SU-DHL-6 (cell line): ENCODE results near the gene CNBD2.
"Not testable (repeated sequence)": the region's sequence is repeated elsewhere in the genome, so short reads cannot be mapped to it uniquely, and the experiment has no call there.

Source experiments
- H2AFZ ChIP-seq: fragments of 200-600 bp; sonication (generic); 2 replicates; pipeline ENCODE4 v1.6.1; 2014; ENCODE audit warnings: low read depth, mild to moderate bottlenecking, moderate library complexity, mixed read lengths, antibody characterized with exemption, low read length; ENCODE audit not compliant: severe bottlenecking
- H3F3A ChIP-seq: fragments of 200-600 bp; shearing (Covaris generic); 2 replicates; pipeline ENCODE4 v1.6.0; 2016; ENCODE audit warnings: antibody characterized with exemption, mild to moderate bottlenecking; ENCODE audit not compliant: insufficient read depth
- H3K27ac ChIP-seq: fragments of 200-600 bp; sonication (generic); 2 replicates; pipeline ENCODE4 v1.5.1; 2016; ENCODE audit warnings: low read depth, mild to moderate bottlenecking, low read length, moderate library complexity, mixed read lengths
- H3K27me3 ChIP-seq: fragments of 200-600 bp; sonication (generic), shearing (Covaris generic); 2 replicates; pipeline ENCODE4 v1.6.0; 2014; ENCODE audit warnings: mild to moderate bottlenecking, low read length
- H3K36me3 ChIP-seq: fragments of 200-600 bp; sonication (generic); 2 replicates; pipeline ENCODE4 v1.6.1; 2014; ENCODE audit warnings: mild to moderate bottlenecking, low read length, mixed read lengths
- H3K4me2 ChIP-seq: fragments of 300-600, 200-600 bp; shearing (Covaris generic), sonication (generic); 2 replicates; pipeline ENCODE4 v1.6.0; 2014; ENCODE audit warnings: low read length, low read depth, mild to moderate bottlenecking; ENCODE audit not compliant: poor library complexity, severe bottlenecking
- H3K4me3 ChIP-seq: fragments of 200-600 bp; sonication (generic); 2 replicates; pipeline ENCODE4 v1.5.1; 2014; ENCODE audit warnings: antibody characterized with exemption, low read length, mild to moderate bottlenecking, mixed read lengths; ENCODE audit not compliant: insufficient read depth, poor library complexity, severe bottlenecking
- H3K79me2 ChIP-seq: fragments of 200-600 bp; sonication (generic); 2 replicates; pipeline ENCODE4 v1.6.1; 2014; ENCODE audit warnings: mild to moderate bottlenecking, low read length, moderate library complexity; ENCODE audit not compliant: insufficient read depth
- H3K9ac ChIP-seq: fragments of 200-600 bp; sonication (generic); 2 replicates; pipeline ENCODE4 v1.7.0; 2014; ENCODE audit warnings: mild to moderate bottlenecking, low read length
- H3K9me2 ChIP-seq: fragments of 200-600 bp; sonication (generic); replicated peaks from 2 replicates; pipeline ENCODE4 v1.6.1; 2014; ENCODE audit warnings: low read length; ENCODE audit not compliant: insufficient read depth
- H3K9me3 ChIP-seq: fragments of 200-600 bp; sonication (generic); 2 replicates; pipeline ENCODE4 v1.6.1; 2014; ENCODE audit warnings: low read length, mixed read lengths; ENCODE audit not compliant: insufficient read depth
- H4K20me1 ChIP-seq: fragments of 200-600 bp; sonication (generic); 2 replicates; pipeline ENCODE4 v1.6.1; 2014; ENCODE audit warnings: low read depth, mild to moderate bottlenecking, antibody characterized with exemption, low read length, moderate library complexity, mixed read lengths
- EZH2phosphoT487 ChIP-seq: fragments of 200-600 bp; sonication (generic), shearing (Covaris generic); conservative IDR thresholded peaks from 2 replicates; pipeline ENCODE4 v1.6.1; 2018; ENCODE audit warnings: mild to moderate bottlenecking, antibody characterized with exemption, low read length, moderate library complexity, mixed read lengths
- TF ChIP-seq, protein P1 (sequence below): fragments of 200-600 bp; sonication (generic); IDR thresholded peaks from one replicate; pipeline ENCODE4 v1.5.1; 2017; ENCODE audit warnings: antibody characterized with exemption, mild to moderate bottlenecking, low read length, moderate library complexity; ENCODE audit not compliant: insufficient read depth, poor library complexity, severe bottlenecking

Gene CNBD2

DNA sequence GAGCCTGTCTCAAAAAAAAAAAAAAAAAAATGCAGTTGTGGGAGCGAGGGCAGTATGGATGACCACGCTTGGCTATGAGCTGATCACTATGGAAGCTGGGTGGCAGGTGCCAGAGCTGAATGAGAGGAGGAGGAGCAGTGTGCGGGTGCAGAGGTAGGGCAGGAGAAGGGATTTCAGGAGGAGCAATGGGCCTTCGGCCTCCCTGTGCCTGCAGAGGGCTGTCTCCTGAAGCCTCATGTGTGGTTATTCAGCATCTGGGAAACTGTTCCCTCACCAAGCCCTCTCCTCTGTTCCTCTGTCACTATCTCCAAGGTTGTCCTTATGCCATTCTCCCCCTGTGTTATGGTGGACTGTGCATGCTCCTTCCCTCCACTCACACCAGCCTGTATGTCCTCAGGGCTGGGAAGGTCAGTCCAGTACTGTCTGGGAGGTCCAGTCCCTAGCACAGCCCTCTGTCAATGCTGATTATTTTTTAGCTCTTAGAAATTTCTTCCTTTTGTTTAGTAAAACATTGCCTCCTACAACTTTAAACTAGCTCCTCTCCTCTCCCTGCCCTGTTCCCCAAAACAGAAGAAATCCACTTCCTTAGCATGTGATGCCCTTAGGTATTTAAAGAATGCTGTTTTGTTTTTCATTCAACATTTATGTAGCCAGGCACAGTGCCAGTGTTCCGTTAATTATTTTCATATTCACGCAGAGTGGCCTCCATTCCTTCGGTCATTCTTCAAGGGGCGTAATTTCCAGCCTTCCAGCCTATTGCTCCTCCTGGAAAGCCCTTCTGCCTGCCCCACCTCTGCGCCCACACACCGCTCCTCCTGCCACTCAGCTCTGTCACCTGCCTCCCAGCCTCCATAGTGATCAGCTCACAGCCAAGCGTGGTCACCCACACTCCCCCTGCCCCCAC, 48.9 kb downstream of the CNBD2 start:
- no peaks in the 10 kb centered on the region for H4K20me1 ChIP-seq
- no peak overlapping the region for H2AFZ ChIP-seq
- H3K9me2 ChIP-seq, result no peaks in the 10 kb centered on the region
- no peaks in the 10 kb centered on the region for H3K27me3 ChIP-seq
- TF ChIP-seq, protein P1, sequence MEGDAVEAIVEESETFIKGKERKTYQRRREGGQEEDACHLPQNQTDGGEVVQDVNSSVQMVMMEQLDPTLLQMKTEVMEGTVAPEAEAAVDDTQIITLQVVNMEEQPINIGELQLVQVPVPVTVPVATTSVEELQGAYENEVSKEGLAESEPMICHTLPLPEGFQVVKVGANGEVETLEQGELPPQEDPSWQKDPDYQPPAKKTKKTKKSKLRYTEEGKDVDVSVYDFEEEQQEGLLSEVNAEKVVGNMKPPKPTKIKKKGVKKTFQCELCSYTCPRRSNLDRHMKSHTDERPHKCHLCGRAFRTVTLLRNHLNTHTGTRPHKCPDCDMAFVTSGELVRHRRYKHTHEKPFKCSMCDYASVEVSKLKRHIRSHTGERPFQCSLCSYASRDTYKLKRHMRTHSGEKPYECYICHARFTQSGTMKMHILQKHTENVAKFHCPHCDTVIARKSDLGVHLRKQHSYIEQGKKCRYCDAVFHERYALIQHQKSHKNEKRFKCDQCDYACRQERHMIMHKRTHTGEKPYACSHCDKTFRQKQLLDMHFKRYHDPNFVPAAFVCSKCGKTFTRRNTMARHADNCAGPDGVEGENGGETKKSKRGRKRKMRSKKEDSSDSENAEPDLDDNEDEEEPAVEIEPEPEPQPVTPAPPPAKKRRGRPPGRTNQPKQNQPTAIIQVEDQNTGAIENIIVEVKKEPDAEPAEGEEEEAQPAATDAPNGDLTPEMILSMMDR, result no peak
- TF ChIP-seq EZH2phosphoT487, result no peak
- no peaks in the 10 kb centered on the region for H3K79me2 ChIP-seq
- no peaks in the 10 kb centered on the region for H3K9me3 ChIP-seq
- H3F3A ChIP-seq, result no peaks in the 10 kb centered on the region
- no peaks in the 10 kb centered on the region for H3K36me3 ChIP-seq
- H3K27ac ChIP-seq, result no peak overlapping the region
- H3K9ac ChIP-seq, result no peak overlapping the region
- H3K4me3 ChIP-seq, result no peak overlapping the region
- H3K4me2 ChIP-seq, result no peak overlapping the region

DNA sequence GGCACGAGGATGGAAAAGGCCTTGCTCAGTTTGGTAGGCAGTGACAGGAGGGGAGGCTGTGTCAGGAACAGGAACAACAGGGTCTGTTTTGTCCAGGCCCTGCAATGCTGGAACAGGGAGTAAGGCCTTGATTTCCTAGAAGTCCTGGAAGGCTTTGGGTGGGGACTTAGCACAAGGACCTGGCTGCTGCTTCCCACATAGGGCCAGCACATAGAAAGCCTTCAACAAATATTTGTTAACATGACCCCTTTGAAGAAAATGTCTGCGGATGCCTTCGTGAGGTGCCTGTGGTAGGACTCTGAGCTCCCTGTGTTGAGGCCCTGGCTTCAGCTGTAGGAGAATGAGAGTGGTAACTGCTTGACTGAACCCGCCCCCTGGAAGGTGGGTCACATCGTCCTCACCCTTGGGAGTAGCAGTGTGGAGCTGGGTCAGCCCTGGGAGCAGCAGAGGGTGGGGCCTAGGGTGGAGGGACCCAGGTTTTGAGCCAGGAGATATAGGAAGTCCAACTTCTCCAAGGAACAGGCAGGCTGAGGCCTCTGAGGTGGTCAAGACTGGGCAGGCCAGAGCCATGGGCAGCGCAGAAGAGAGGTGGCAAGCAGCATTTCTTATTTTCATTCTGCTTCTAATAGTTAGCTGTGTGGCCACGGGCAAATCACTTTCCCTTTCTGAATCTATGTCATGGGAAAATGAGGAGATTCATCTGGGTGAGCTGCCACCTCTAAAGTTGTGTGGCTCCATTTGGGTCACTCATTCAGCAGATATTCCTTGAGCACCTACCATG, 50.0 kb downstream of the CNBD2 start:
- Histone ChIP-seq H3K9me3 (no peaks in the 10 kb centered on the region), H3F3A (no peaks in the 10 kb centered on the region), H3K27me3 (no peaks in the 10 kb centered on the region), H3K4me3 (no peak overlapping the region), H4K20me1 (no peaks in the 10 kb centered on the region), H3K36me3 (no peaks in the 10 kb centered on the region), H3K27ac (no peak overlapping the region), H3K9me2 (no peaks in the 10 kb centered on the region), H3K4me2 (no peak overlapping the region), H3K9ac (no peak overlapping the region), H3K79me2 (no peaks in the 10 kb centered on the region), H2AFZ (no peak overlapping the region)
- TF ChIP-seq, protein P1, result no peak
- TF ChIP-seq EZH2phosphoT487, result no peak

DNA sequence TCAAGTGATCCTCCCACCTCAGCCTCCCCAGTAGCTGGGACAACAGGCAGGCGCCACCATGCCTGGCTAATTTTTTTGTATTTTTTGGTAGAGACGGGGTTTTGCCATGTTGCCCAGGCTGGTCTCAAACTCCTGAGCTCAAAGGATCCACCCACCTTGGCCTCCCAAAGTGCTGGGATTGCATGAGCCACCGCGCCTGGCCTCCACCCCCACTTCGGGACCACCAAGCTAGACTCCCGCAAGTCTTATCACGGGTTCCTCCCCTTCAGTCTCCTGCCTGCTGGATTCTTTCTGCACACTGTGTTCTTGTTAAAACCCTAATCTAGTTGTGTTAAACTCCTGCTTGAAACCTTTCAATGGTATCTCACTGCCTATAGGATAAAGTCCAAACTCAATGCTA, 57.7 kb downstream of the CNBD2 start:
- H3K9me2 ChIP-seq, H3K4me3 ChIP-seq: not testable (repeated sequence)

More for the DNA sequence above, 57.7 kb downstream of the CNBD2 start:
- H3K27me3 ChIP-seq, H3K9me3 ChIP-seq, H3K4me2 ChIP-seq, H3K27ac ChIP-seq, H2AFZ ChIP-seq, H3K9ac ChIP-seq, H3K79me2 ChIP-seq, H4K20me1 ChIP-seq, H3K36me3 ChIP-seq, H3F3A ChIP-seq: not testable (repeated sequence)
